GM19324 (cell line): Measurements from ENCODE around the gene FTL.

Source experiments
- ATAC-seq: cut with Tn5 transposase; IDR thresholded peaks from one replicate; pipeline ENCODE4 v1.9.1; 2021; ENCODE audit warnings: mild to moderate bottlenecking, moderate library complexity; ENCODE audit not compliant: unreplicated experiment, low FRiP score

Gene FTL

GRCh38 chr19:48945415-48945814 lies 19.7 kb upstream of the FTL start:
- ATAC-seq: no peak

GRCh38 chr19:48945817-48946216 lies 19.3 kb upstream of the FTL start:
- ATAC-seq: no peak

GRCh38 chr19:48946463-48947257 lies 18.4 kb upstream of the FTL start:
- no peak for ATAC-seq

DNA sequence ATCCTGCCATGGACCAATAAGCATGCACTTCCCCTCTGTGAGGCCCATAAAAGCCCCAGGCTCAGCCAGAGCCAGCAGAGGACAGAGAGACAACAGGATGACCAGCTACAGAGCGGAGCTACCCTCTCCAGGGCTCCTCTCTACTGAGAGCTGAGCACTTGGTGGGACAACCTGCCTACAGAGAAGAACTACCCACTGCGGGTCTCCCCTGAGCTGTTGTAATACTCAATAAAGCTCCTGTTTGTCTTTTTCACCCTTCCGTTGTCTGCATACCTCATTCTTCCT lies 17.9 kb upstream of the FTL start:
- no peak for ATAC-seq

DNA sequence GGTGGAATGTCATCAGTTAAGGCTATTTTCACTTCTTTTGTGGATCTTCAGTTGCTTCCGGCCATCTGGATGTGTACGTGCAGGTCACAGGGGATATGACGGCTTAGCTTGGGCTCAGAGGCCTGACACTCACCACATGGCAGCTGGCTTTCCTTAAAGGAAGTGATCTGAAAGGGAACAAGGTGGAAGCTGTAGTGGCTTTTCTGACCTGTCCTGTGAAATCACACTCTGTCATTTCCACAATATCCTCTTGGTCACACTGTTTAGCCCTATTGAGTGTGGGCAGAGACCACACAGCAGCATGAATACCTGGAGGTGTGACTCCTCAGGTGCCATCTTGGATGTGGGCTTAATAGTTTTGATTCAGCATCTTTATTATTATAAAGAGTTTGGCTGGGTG lies 14.9 kb upstream of the FTL start:
- no peak for ATAC-seq

DNA sequence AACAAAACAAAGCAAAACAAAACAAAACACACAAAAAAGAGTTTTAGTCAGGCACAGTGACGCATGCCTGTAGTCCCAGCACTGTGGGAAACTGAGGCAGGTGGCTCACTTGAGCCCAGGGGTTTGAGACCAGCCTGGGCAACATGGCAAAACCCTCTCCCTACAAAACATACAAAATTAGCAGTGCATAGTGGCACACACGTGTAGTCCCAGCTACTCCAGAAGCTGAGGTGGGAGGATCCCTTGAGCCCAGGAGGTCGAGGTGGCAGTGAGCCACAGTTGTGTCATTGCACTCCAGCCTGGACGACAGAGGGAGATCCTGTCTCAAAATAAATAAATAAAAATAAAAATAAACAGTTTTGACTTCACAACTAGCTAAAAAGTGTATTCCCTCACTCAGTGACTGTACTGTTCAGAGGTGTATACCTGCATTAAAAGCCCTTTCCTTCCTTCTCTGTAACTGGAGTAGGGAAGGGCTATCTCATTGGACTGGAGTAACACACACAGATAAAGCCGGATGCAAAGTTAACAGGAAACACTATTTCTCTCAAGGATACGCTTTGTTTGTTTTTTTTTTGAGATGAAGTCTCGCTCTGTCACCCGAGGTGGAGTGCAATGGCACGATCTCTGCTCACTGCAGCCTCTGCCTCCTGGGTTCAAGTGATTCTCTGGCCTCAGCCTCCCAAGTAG lies 14.1 kb upstream of the FTL start:
- no peak for ATAC-seq

DNA sequence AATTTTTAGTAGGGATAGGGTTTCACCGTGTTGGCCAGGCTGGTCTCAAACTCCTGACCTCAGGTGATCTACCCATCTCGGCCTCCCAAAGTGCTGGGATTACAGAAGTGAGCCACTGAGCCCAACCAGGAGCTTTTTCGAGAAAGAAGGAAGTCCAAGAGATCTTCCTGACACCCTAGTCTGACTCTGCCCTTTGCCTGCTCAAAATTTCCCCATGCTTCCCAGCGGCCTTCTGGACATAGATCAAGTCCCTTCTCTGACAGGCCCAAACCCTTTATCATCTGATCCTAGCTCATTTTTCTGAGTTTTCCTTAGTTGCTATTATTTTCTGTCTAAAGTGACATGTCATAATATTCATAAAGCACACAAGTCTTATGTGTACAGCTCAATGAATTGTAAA lies 12.0 kb upstream of the FTL start:
- ATAC-seq: no peak

DNA sequence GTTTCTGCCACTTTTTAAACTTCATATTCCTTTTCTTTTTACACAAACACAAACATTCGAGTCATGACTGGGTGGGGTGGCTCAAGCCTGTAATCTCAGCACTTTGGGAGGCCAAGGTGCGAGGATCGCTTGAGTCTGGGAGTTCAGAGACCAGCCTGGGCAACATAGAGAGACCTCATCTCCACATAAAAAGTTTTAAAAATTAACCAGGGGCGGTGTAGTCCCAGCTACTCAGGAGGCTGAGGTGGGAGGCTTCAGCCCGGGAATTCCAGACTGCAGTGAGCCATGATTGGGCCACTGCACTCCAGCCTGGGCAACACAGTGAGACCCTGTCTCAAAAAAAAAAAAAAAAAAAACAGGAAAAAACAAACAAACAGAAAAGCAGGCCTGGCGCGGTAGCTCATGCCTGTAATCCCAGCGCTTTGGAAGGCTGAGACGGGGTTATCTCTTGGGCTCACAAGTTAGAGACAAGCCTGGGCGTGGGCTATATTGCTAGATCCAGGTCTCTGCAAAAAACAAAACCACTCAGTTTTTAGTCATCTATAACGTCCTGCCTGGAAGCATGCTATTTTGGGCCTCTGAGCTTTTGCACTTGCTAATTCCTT lies 11.0 kb upstream of the FTL start:
- peak; percentile 3 for ATAC-seq

DNA sequence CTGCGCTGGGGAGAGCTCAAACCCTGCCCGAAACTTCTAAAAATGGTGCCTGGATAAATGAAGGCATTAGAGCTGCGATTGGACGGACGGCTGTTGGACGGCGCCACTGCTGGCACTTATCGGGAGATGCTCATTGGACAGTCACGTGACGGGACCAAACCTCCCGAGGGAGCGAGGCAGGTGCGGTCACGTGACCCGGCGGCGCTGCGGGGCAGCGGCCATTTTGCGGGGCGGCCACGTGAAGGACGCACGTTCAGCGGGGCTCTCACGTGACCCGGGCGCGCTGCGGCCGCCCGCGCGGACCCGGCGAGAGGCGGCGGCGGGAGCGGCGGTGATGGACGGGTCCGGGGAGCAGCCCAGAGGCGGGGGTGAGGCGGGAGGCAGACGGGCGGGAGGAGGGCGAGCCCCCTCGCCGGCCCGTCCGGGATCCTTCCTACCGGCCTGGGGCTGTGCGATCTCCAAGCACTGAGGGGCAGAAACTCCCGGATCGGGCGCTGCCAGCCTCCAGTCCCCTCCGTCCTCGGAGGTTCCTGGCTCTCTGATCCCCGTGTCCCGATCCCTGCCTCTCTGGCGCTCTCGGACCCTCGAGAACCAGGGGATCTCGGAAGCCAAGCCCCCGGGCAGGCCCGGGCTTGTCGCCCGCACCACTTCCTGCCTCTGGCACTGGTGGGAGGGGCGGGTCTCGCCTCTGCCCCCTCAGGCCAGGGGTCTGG lies 10.4 kb upstream of the FTL start, which contains the start of gene BAX:
Gene BAX (plus strand): TSS at position 281 of the 713 bp plus-strand sequence. CDS start 54 bp downstream, at position 335.
- peak; percentile 93 for ATAC-seq

GRCh38 chr19:48955308-48955958 lies 9.7 kb upstream of the FTL start:
- no peak for ATAC-seq

GRCh38 chr19:48958006-48958405 lies 7.1 kb upstream of the FTL start:
- ATAC-seq: no peak

DNA sequence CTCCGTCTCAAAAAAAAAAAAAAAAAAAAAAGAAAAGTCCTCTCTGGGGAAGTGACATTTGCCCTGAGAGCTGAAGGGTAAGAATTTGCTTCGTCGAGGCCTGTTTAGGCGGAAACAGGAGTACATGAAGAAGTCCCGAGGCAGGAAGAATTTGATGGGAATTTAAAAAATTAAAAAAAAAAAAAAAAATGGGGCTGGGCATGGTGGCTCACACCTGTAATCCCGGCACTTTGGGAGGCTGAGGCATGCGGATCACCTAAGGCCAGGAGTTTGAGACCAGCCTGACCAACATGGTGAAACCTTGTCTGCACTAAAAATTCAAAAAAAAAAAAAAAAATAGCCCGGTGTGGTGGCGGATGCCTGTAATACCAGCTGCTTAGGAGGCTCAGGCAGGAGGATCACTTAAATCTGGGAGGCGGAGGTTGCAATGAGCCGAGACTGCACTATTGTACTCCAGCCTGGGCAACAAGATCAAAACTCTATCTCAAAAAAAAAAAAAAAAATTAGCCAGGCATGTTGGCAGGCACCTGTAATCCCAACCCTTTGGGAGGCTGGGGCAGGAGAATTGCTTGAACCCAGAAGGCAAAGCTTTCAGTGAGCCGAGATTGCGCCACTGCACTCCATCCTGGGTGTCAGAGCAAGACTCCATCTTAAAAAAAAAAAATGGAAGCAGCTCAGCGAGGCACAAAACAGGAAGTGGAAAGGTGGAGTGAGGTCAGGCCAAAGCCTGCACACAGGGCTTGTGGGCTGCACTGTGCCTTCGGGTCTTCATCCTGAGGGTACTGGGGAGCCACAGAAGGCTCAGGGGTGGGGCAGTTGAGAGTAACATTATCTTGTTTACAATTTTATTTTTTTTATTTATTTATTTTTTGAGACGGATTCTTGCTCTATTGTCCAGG lies 5.5 kb upstream of the FTL start:
- ATAC-seq: no peak

- ATAC-seq: no peak
Observed at GRCh38 chr19:48961051-48961649, 4.0 kb upstream of the FTL start.

DNA sequence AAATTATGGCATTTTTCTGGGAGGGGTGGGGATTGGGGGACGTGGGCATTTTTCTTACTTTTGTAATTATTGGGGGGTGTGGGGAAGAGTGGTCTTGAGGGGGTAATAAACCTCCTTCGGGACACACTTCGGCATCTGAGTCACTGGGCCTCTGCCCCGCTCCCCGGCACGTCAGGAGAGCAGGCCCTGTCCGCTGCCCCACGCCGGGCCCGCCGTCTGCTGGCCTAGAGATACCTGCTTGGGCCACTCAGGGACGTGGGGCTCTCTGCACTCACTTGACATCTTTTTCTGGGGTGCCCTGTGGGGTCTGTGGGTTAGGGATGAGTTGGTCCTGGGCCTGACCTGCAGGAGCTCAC lies 3.5 kb upstream of the FTL start:
- ATAC-seq: no peak

- ATAC-seq: peak; percentile 25
Observed at GRCh38 chr19:48962029-48962848, 2.9 kb upstream of the FTL start.

DNA sequence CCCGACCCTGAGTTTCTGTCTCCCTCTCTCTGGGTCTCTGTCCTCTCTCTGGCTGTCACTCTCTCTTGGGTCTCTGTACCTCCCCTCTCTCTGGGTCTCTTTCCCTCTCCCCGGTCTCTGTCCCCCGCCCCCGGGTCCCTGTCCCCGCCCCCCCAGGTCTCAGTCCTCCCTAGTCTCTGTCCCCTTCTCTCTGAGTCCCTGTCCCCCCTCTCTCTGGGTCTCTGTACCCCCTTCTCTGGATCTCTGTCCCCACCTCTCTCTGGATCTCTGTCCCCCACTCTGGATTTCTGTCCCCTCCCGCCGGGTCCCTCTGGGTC lies 2.3 kb upstream of the FTL start:
- ATAC-seq: no peak

- ATAC-seq: no peak
Observed at GRCh38 chr19:48963371-48964204, 1.5 kb upstream of the FTL start.
